Measurements from ENCODE around the gene MBTPS2. TPM values are rescaled to one million over a fixed set of nuclear protein-coding genes. Genes with fewer than 3 reads are reported as not detected.

Gene MBTPS2
- total and polyA plus RNA-seq, 4 donors: 5.6 to 13.5 (median 9.9) TPM

DNA sequence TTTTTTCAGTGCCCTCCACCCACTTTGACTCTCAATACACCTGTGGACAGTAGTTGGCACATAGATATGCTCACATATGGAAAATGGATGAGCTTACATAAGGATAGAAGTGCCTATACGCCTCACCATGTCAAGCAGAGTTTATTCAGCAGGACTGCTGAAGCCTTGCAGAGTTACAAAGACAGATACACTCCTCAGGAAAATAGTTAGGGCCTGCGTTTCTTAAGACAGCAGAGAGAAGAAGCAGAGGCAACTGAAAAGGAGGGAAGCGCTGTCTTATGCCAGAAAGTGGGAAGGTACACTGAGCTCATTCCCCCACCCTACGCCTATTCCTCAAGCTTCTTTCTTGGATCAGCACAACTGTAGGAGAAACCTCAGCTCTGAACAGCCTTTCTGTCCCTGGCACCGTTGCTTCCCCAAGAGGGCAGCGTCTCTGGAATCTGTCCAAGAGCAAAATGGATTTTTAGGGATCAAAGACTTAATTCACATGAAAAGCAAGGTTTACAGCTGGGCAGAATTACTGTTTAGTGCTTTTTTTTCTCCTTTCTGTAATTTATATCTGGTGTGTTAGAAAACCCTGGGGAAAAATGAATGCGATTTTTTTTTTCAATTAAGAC is 37.3 kb upstream of the MBTPS2 start:
- Histone ChIP-seq H3K27ac (ENCODE audit: low read depth in 1 of 2, low read length in 2 of 2) (no peak overlapping the region), H3K9me3 (ENCODE audit: control insufficient read depth in 4 of 4, low read length in 3 of 4) (no peaks in the 10 kb centered on the region), H3K4me1 (ENCODE audit: control insufficient read depth in 4 of 4, insufficient read depth in 4 of 4, low read length in 3 of 4) (peaks cover 3 to 14% (median 11%) of the 10 kb centered on the region in 4 donors), H3K27me3 (ENCODE audit: control insufficient read depth in 4 of 4, insufficient read depth in 4 of 4, low read length in 3 of 4) (peaks cover 0 to 3% (median 0%) of the 10 kb centered on the region in 4 donors), H3K36me3 (ENCODE audit: control insufficient read depth in 4 of 4, insufficient read depth in 3 of 4, low read depth in 1 of 4, low read length in 3 of 4) (no peaks in the 10 kb centered on the region), H3K9ac (ENCODE audit: low read depth in 1 of 2, low read length in 2 of 2) (no peak overlapping the region), H3K4me3 (ENCODE audit: low read depth in 1 of 3, low read length in 3 of 3) (no peak overlapping the region)
- TF ChIP-seq, protein P1, sequence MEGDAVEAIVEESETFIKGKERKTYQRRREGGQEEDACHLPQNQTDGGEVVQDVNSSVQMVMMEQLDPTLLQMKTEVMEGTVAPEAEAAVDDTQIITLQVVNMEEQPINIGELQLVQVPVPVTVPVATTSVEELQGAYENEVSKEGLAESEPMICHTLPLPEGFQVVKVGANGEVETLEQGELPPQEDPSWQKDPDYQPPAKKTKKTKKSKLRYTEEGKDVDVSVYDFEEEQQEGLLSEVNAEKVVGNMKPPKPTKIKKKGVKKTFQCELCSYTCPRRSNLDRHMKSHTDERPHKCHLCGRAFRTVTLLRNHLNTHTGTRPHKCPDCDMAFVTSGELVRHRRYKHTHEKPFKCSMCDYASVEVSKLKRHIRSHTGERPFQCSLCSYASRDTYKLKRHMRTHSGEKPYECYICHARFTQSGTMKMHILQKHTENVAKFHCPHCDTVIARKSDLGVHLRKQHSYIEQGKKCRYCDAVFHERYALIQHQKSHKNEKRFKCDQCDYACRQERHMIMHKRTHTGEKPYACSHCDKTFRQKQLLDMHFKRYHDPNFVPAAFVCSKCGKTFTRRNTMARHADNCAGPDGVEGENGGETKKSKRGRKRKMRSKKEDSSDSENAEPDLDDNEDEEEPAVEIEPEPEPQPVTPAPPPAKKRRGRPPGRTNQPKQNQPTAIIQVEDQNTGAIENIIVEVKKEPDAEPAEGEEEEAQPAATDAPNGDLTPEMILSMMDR (IDR thresholded peaks at IDR 0.05; ENCODE audit: low read depth, low read length, missing input control): no peak
- TF ChIP-seq EGR1 (IDR thresholded peaks at IDR 0.05; ENCODE audit: low read depth in 2 of 2) (no peak), FOXA2 (IDR thresholded peaks at IDR 0.05) (no peak), GABPA (IDR thresholded peaks at IDR 0.05 in 1 of 2, conservative IDR thresholded peaks at IDR 0.05 in 1 of 2) (no peak), RXRA (IDR thresholded peaks at IDR 0.05) (no peak), NR2F2 (IDR thresholded peaks at IDR 0.05) (no peak), HNF4A (conservative IDR thresholded peaks at IDR 0.05) (no peak), HNF4G (IDR thresholded peaks at IDR 0.05) (no peak), FOXA1 (IDR thresholded peaks at IDR 0.05) (no peak)
- TF ChIP-seq, protein P2, sequence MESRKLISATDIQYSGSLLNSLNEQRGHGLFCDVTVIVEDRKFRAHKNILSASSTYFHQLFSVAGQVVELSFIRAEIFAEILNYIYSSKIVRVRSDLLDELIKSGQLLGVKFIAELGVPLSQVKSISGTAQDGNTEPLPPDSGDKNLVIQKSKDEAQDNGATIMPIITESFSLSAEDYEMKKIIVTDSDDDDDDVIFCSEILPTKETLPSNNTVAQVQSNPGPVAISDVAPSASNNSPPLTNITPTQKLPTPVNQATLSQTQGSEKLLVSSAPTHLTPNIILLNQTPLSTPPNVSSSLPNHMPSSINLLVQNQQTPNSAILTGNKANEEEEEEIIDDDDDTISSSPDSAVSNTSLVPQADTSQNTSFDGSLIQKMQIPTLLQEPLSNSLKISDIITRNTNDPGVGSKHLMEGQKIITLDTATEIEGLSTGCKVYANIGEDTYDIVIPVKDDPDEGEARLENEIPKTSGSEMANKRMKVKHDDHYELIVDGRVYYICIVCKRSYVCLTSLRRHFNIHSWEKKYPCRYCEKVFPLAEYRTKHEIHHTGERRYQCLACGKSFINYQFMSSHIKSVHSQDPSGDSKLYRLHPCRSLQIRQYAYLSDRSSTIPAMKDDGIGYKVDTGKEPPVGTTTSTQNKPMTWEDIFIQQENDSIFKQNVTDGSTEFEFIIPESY (IDR thresholded peaks at IDR 0.05): no peak
- TF ChIP-seq, protein P3, sequence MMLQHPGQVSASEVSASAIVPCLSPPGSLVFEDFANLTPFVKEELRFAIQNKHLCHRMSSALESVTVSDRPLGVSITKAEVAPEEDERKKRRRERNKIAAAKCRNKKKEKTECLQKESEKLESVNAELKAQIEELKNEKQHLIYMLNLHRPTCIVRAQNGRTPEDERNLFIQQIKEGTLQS (IDR thresholded peaks at IDR 0.05): no peak
- TF ChIP-seq, protein P4, sequence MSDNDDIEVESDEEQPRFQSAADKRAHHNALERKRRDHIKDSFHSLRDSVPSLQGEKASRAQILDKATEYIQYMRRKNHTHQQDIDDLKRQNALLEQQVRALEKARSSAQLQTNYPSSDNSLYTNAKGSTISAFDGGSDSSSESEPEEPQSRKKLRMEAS (IDR thresholded peaks at IDR 0.05): no peak
- no peak for DNase-seq (ENCODE audit: low spot score)
- 65% methylated on average over 7 of the region's 7 CpGs for WGBS

DNA sequence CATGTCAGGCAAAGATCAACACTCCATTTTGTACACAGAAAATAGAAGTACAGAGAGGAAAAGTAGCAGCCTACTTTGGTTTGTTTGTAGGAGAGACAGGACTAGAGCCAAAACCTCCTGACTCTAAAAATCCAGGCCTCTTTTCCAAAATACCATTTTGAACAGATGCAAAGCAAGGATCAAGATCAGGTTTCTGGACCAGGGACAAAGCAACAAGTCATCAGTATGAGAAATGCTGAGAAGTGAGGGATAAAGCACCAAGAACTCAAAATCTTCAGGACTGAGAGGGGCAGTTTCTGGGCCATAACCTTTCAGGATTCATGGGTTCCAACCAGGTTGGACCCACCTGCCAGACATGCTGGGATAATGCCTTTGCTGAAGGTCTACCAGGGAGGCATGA is 36.6 kb upstream of the MBTPS2 start:
- Histone ChIP-seq H3K27me3 (ENCODE audit: control insufficient read depth in 4 of 4, insufficient read depth in 4 of 4, low read length in 3 of 4) (peaks cover 0 to 3% (median 0%) of the 10 kb centered on the region in 4 donors), H3K27ac (ENCODE audit: low read depth in 1 of 2, low read length in 2 of 2) (no peak overlapping the region), H3K4me1 (ENCODE audit: control insufficient read depth in 4 of 4, insufficient read depth in 4 of 4, low read length in 3 of 4) (peaks cover 3 to 14% (median 11%) of the 10 kb centered on the region in 4 donors), H3K4me3 (ENCODE audit: low read depth in 1 of 3, low read length in 3 of 3) (no peak overlapping the region), H3K9ac (ENCODE audit: low read depth in 1 of 2, low read length in 2 of 2) (no peak overlapping the region), H3K9me3 (ENCODE audit: control insufficient read depth in 4 of 4, low read length in 3 of 4) (no peaks in the 10 kb centered on the region), H3K36me3 (ENCODE audit: control insufficient read depth in 4 of 4, insufficient read depth in 3 of 4, low read depth in 1 of 4, low read length in 3 of 4) (no peaks in the 10 kb centered on the region)
- TF ChIP-seq HNF4G (IDR thresholded peaks at IDR 0.05) (no peak), HNF4A (conservative IDR thresholded peaks at IDR 0.05) (no peak), NR2F2 (IDR thresholded peaks at IDR 0.05) (no peak), FOXA1 (IDR thresholded peaks at IDR 0.05) (no peak), GABPA (IDR thresholded peaks at IDR 0.05 in 1 of 2, conservative IDR thresholded peaks at IDR 0.05 in 1 of 2) (no peak), RAD21 (IDR thresholded peaks at IDR 0.05) (no peak), RXRA (IDR thresholded peaks at IDR 0.05) (no peak), FOXA2 (IDR thresholded peaks at IDR 0.05) (no peak), TAF1 (conservative IDR thresholded peaks at IDR 0.05) (no peak), JUND (IDR thresholded peaks at IDR 0.05) (no peak)
- TF ChIP-seq, protein P2 (IDR thresholded peaks at IDR 0.05): no peak
- TF ChIP-seq, protein P1 (IDR thresholded peaks at IDR 0.05; ENCODE audit: low read depth, low read length, missing input control): no peak
- TF ChIP-seq, protein P4 (IDR thresholded peaks at IDR 0.05): no peak
- TF ChIP-seq, protein P3 (IDR thresholded peaks at IDR 0.05): no peak
- DNase-seq (ENCODE audit: low spot score): no peak

Data from liver (tissue), 9 donors.